Stimulated activated CD8-positive, alpha-beta memory T cell treated with anti-CD3 and anti-CD28 coated beads, Interleukin-15, amount 100 ng/mL, for 1 hour (primary cell): ENCODE data around the gene STKLD1.
"Not testable (repeated sequence)": the region's sequence is repeated elsewhere in the genome, so short reads cannot be mapped to it uniquely, and the experiment has no call there.

Experiments
- DNase-seq: peaks from one replicate; pipeline ENCODE4 v3.0.0-alpha.2; 2020; ENCODE audit warnings: low read depth

STKLD1 gene

DNA sequence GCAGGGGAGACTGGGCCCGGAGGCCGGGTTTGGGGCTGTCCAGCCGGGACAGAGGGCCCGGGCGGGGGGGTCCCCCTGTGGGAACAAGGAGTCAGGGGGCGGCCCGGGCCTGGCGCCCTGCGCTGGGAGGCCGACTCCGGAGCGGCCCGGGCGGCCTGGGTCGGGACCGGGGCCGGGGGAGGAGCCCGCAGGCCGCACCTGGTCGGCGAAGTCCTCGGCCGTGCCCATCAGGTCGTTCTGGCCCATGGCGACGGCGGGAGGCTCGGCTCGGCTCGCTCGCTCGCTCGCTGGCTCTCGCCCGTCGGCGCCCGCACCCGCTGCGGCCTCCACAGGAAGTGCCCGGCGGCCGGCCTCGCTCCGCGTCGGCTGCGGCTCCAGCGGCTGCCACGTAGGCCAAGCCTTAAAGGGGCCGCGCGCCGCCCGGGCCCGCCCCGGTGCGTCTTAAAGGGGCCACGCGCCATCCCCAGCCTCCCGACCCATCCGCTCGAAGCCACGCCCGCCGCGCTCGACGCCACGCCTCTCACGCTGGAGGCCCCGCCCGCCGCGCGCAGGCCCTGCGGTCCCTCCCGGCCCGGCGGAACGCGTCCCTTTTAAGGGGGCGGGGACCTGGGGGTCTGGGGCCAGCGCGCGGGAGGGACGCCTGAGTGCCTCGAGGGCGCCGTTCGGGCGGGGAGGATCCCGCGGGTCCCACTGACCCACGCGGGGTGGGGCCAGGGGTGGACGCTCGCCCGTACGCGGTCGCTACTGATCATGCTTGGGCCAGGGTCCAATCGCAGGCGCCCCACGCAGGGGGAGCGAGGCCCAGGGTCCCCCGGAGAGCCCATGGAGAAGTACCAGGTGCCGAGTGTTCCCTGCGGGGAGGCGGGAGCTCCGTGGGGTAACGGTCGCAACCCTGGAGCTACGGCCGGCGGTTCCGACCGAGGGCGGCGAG is at the start of gene STKLD1, which contains the start of gene SURF4:
Gene STKLD1, plus strand, starts transcription at position 643 of the 931 bp plus-strand sequence. Its CDS starts 108 bp downstream, at position 751.
Gene SURF4, minus strand, starts transcription at position 337 of the 931 bp plus-strand sequence. Its CDS starts 91 bp downstream, at position 246.
- DNase-seq, result peak; percentile 90

DNA sequence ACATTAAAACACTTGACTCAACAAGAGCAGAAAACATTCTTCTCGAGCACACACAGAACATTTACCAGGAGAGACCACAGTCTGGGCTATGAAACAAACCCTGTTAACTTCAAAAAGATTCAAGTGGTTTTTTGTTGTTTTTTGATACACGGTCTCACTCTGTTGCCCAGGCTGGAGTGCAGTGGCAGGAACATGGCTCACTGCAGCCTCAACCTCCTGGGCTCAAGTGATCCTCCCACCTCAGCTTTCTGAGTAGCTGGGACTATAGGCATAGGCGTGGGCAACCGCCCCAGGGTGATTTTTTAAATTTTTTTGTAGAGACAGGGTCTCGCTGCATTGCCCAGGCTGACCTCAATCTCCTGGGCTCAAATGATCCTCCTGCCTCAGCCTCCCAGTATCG is 49.1 kb upstream of the STKLD1 start:
- DNase-seq, result not testable (repeated sequence)

DNA sequence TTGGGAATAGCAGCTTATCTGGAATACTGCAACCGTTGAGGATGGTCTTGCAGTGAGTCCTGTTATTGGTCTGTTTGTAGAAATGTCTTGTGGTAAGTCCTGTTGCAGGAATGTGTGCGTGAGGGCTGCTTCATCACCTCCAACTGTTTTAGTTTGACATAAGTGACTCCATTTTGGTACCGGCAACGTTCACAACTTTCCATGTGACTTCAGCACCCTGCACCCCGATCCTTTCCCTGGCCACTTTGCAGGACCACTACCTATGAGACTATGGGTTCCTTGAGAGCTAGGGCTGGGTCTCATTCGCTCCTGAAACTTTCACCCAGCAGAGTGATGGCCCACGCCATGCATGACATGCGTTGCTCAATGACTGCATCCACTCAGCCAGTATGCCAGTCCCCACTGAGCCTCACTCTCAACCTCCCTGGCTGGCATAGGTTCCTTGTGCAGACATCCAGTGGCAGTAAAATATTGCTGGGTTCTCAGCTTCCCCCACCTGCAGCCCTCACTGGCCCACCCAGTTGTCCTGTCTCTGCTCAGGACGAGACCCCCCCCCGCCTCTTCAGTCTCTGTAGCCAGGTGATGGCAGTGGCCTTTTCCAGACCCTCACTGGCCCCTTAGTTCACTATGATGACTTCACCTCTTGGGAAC is 48.2 kb upstream of the STKLD1 start:
- DNase-seq, result no peak

DNA sequence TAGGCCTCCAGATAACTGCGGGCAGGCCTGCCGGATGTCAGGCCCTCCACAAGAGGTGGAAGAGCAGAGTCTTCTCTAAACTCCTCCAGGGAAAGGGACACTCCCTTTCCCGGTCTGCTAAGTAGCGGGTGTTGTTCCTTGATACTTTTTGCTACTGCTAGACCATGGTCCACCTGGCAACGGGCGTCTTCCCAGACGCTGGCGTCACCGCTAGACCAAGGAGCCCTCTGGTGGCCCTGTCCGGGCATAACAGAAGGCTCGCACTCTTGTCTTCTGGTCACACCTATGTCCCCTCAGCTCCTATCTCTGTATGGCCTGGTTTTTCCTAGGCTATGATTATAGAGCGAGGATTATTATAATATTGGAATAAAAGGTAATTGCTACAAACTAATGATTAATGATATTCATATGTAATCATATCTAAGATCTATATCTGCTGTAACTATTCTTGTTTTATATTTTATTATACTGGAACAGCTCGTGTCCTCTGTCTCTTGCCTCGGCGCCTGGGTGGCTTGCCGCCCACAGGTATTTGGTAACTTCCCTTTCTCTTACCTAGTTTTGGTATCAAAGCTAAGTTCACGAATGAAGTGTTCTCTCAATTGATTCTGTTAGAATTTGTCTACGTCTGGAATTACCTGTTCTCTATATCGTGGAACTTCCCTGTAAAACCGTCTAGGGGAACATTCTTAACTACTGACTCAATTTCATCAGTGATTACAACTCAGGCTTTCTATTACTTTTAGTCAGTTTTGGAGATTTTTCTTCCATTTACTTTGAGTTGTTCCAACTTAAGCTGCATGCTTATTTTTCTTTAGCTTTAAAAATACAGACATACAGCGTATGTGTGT is 46.6 kb upstream of the STKLD1 start:
- DNase-seq, result not testable (repeated sequence)

DNA sequence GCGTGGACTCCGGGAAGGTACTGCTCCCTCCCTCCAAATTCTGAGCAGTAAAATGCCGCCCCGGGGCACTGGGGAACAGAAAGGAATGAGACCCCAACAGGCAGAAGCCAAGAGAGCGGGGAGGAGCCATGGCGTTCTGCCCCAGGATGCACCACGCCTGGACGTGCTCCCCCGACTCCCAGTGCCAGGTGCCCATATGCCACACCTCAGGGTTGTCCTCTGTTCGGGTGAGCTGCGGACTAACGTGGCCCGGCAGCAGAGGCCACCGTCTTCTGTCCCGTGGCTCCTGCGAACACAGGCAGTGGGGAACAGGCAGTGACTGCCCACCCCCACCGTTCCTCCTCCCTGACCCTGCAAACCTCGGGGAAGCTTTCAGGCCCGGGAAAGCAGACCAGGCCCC is 44.9 kb upstream of the STKLD1 start:
- DNase-seq, result no peak

DNA sequence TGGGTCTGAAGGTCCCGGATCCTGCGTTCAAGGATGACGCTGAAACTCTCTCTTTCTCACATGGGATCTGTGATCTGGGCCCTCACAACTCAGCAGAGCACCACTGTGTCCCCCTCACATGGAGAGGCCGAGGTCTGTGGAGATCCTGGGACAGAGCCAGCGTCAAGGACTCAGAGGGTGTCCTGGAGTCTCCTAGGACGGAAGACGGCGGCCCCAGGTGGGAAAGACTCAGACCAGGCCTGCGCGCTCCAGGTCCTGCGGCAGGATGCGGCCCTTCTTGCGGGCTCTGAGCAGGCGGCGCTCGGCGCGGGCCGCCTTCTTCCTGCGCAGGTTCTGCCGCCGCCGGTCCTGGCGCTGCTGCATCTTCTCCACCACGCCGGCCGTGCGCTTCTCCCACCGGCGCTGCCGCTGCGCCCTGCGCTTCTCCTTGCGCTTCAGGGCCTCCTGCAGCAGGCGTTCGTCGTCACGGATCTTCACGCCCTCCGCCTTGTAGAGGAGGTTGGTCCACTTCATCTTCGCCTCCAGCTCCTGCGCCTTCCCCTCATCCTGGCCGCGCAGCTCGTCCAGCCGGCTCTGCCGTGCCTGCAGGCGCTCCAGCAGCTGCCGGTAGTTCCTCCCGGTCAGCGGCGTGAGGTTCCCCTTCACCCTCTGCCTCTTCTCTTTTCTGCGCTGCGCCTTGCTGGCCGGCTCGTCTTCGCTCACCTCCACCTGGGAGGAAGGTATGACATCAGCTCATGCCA is 44.4 kb upstream of the STKLD1 start:
- DNase-seq, result no peak

DNA sequence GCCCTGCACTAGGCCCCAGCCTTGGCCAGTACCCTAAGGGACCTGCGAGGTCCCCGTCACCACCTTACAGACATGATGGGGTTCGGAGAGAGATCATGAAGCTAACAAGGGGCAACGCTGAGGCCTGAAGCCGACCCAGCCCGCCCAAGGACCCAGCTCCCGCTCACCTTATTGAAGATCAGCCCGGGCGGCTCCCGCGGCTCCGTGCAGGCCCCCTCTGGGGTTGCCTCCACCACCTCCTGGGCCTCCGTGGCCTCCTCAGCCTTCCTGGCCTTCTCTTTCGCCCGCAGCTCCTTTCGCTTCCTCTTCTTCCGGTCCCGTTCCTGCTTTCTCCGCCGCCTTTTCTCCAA is 43.8 kb upstream of the STKLD1 start:
- DNase-seq, result no peak

DNA sequence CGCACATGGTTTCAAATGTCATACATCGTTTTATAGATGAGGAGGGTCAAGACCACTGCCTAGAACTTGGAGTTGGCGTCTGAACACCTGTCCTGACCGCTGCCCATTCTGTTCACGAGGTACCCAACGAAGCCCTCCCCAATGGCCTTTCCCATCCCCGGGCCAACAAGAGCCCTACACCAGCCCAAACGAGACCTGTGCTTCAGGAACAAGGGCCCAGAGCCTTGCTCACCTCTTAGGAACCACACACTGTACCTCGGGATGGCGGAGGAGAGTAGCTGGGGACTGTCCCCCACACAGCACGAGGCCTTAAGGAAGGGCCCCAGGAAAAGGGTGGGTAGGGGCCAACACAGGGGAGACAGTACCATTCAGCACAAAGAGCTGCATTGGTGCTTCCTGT is 43.2 kb upstream of the STKLD1 start:
- DNase-seq, result no peak

DNA sequence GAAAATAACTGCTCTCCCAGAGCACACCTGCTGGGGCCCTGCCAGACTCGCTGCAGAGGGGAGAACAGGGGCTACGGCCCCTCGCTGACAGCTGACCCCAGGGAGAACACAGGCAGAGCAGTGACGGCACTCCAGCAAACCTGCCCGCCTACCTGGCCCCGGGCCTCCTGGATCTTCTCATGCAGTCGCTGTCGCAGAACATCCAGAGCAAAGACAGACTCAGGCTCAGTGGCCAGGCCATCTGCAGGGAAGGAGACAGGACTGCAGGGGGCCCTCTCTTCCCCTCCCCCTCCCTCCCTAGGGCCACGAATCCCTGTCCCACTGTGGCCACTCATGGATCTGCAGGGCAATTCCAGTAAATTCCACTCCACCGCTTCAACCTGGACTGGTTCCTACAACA is 42.6 kb upstream of the STKLD1 start:
- DNase-seq, result no peak

DNA sequence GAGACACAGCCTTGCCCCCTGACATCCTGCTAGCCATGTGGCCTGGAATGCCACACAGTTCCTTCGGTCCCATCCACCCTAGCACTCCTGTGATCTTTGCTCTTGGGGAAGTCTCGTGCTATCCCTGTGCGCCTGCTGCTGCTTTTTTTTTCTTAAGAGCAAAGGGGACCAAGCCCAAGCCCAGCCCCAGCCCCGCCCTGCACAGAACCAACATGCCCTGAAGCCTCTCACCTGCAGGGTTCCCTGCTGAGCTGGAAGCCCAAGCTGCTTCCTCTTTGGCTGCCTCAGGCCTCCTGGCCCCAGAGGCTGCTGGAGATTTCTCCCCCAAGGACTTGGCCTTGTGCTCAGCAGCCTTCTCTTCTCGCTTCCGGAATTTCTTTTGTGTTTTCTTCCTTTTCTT is 42.0 kb upstream of the STKLD1 start:
- no peak for DNase-seq

DNA sequence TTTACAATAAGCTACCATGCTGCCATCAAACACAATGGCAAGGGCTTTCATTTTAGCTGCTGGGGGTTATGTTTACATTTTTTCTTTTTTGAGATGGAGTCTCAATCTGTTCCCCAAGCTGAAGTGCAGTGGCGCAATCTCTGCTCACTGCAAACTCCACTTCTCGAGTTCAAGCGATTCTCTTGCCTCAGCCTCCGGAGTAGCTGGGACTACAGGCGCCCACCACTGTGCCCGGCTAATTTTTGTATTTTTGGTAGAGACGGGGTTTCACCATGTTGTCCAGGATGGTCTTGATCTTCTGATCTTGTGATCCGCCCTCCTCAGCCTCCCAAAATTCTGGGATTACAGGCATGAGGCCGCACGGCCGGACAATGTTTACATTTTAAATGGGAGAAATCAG is 41.3 kb upstream of the STKLD1 start:
- DNase-seq, result not testable (repeated sequence)

DNA sequence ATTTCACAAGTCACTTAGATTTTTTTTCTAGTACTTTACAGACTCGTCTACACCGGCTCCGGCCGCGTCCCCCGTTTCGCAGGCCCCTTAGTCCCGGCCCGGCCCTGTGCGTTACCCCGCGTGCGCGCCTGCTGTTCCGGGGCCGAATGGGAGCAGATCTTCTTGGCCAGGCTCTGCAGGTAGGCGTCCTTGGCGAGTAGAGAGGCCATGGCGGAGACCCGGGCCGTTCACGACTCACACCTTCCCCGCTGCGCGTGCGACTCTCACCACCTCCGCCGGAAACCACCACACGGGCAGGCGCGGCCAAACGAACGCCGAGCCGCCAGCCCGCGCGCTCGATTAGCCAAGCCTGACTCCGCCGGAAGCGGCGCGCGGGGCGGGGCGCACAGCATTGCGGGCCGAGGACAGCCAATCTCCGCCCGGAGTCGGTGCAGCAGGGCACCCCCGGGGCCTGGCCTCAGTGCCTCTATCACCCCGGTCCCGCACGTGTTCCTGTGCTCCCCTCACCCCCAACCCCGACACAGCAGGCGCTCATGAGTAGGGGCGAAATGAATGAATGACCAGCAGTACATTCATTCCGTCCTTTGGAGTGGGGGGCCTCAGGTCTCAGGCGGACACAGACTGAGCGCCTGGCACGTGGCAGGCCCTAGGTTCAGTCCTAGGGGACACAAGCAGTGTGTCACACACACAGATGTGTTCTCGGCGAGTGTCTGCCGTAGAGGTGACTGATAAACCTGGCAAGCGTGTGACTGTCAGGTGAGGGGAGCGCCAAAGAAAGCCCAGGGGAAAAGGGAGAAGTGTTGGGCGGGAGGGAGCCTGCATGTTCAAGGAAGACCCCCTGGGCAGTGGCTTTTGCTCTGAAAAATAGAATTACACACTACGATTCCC is 40.0 kb upstream of the STKLD1 start, which contains the start of gene SURF6:
Gene SURF6, minus strand, starts transcription at position 265 of the 888 bp plus-strand sequence. Its CDS starts 56 bp downstream, at position 209.
- DNase-seq, result peak; percentile 78

DNA sequence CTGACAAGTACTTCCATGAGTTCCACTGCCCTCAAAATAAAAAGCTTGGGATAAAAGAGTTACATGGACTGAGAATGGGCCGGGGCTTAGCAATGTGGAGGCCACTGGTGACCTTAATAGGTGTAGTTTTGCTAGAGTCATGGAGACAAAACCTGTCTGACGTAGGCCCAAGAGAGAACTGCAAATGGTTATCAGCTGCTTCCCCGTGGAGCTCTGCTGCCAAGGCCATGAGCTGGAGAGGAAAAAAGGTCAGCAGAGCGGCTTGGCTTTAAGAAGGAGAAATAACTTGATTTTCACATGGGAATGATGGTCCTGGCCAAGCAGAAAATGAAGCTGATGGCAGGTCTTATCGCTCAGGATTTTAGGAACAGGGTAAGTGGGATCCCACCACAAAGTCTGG is 36.5 kb upstream of the STKLD1 start:
- no peak for DNase-seq

DNA sequence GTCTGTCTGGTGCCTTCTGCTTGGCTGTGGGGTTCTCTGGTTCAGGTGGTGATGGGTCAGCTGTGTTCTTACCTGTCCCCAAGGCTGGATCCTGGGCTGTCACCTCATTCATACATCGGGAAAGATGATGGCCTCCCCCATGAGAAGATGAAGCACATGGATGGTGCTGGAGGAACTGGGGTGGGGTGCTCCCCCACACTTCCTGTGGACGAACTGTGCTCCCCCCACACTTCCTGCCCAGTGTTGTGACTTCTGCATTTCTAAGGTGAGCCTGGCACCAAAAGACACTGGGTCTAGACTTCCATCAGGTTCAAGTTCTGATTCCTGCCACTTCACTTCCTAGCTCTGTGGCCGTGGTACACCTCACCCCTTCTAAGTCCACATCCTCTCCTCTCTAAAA is 35.9 kb upstream of the STKLD1 start:
- no peak for DNase-seq

DNA sequence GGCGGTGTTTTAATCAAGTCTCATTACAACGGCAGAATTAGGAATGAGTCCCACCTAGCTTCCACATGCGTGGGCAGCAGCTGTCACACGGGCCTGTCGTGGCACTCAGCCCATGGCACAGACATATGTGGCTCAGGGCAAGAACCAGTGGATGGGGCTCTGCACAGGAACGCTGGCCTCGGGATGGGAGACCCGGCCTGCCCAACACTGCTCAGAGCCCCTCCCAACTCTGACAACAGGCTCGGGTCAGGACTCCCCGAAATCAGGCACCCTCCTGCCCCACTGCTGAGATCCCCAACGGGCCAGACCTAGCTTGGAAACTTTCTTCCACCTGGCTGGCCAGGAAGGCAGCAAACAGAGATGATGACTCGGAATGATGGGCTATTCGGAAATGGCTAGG is 35.2 kb upstream of the STKLD1 start:
- DNase-seq, result no peak

DNA sequence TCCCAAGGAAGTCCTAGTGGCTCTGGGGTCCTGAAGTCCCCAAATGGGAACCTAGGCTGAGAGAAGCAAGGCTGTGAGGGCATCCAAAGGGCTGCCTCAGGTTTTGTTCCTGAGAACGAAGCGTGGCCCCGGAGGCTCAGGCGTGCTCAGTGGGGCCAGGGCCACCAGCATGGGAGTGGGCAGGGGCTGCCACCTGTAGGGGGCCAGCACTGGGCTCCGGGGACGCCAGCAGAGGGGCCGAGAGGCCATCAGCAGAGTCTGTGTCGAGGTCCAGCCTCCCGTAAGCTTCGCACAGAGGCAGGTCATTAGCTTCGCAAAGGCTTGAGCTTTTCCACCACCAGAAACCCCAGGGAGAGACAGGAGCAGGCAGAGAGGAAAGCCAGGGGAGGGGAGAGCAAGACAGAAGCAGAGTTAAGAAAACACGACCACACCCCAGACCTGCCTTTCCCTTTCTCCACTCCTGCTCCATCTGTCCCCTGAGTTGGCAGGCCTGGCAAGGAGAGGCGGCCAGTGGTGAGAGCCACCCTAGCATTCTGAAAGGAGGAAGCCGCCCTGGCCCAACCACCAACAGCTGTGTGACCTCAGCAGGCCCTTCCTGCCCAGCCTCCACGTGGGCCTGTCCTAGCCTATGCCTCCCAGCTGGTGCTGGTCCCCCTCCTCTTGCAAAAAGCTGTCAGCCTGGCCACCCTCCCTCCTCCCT is 34.6 kb upstream of the STKLD1 start:
- DNase-seq, result no peak

DNA sequence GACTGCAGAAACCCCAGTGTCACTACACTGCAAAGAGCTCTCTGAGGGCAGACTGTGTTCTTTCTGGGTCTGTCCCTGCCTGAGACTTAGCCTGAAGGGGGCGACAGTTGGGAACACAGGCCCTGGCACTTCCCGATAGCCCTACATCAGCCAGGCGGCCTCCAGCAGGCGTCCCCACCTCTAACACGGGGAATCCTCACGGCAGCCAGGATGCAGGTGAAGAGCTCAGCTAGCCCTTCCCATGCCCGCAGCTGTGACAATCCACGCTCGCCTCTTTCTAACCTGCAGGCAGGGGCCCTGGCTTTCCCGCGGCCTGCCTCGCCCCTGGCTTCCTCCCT is 34.1 kb upstream of the STKLD1 start:
- no peak for DNase-seq

DNA sequence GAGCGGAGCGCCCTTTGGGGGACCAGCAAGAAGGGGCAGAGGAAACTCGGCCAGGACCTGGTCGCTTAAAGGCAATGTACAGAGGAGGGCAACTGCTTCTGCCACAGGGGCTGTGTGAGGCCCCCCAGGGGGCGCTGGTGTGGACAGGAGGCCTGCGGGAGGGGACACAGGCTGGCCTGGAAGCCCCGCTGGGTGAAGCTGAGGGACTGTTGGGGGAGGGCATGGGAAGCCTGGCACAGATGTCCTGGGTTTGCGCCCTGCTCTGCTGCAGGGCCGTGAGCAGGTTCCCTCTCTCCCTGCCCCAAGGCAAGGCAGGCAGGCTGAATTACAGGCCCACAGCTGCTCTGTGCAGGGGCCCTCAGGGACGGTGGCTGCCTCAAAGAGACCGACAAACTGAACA is 33.6 kb upstream of the STKLD1 start:
- DNase-seq, result no peak

DNA sequence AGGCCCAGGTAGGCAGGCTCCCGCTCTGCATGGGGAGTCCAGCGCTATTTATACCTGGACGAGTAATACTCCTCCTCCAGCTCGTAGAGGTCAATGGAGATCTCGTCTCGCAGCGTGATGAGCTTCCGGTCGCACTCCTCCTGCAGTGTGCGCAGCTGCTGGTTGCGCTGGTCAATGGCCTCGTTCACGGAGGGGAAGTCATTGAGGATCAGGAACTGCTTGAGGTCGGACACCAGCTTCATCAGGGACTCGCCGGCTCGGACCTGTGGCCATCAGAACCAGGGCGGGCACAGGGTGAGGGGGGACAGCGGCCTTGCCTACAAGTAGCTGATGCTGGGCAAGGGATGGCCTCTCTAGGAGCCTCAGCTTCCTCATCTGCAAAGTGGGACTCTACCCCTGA is 32.1 kb upstream of the STKLD1 start:
- DNase-seq, result no peak

DNA sequence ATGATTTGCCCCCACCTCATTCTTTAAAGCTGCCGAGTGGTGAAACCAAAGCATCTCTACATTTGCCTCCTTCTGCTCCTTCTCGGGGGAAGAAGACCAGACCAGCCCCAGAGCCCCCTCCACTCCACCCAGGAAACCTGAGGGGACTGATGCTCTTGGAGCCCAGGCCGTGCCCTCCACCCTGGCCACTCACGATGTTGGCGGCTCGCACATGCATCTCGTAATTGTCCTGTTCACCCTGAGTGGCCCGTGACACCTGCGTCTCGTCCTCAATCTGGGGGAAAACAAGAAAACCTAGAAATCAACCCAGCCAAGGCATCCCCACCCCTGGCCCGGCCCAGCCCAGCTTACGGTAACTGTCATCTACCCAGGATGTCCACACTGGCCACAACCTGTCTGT is 31.2 kb upstream of the STKLD1 start:
- DNase-seq, result no peak
